ENCODE data around the gene ABI3BP. TPM values are rescaled to one million over a fixed set of nuclear protein-coding genes. Genes with fewer than 3 reads are reported as not detected.

Gene ABI3BP
- total and polyA plus RNA-seq, 2 experiments from 2014 or later: 0.42 to 0.57 TPM

DNA sequence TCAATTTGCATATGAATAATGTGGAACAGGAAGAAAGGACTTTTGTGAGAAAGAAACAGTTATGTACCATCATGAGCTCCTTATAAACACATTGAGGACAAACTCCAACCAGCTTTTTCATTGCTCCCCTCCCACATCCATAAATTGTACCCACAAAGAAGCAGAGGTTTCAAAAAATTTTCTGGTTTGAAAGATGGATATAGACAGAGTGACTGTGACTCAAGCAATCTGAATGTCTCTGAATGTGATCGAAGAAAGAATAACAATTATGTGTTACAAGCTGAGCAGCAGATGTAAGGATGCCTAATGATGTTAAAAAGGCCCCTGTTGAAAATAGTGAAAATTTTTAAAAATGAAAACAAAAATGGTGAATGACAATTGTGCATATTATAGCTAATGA lies 156.6 kb downstream of the ABI3BP start:
- Mint-ChIP-seq H3K27me3 (ENCODE audit: insufficient read depth, low read depth, poor library complexity) (peaks cover 5% of the 10 kb centered on the region), H3K4me3 (no peak overlapping the region), H3K36me3 (ENCODE audit: low read depth) (no peaks in the 10 kb centered on the region), H3K27ac (no peak overlapping the region), H3K9me3 (no peaks in the 10 kb centered on the region), H3K4me1 (peaks cover 7% of the 10 kb centered on the region; the same call in 2 of the 3 replicates)
- 0 out of 2 replicates have a peak, but pooled peaks cover 7% of the 10 kb centered on the region for H3K4me1 ChIP-seq (ENCODE audit: insufficient read depth)
- no peak for DNase-seq (ENCODE audit: low spot score)
- H3F3A ChIP-seq (replicated peaks; ENCODE audit: low read depth): no peaks in the 10 kb centered on the region
- H3K27ac ChIP-seq (ENCODE audit: low read depth): no peak overlapping the region
- H3K79me2 ChIP-seq (replicated peaks; ENCODE audit: insufficient read depth): no peaks in the 10 kb centered on the region
- H3K27me3 ChIP-seq (ENCODE audit: insufficient read depth): no peaks in the 10 kb centered on the region
- no peak overlapping the region for H3K4me2 ChIP-seq
- H3K4me3 ChIP-seq: no peak overlapping the region
- ATAC-seq: no peak
- TF ChIP-seq CREB1 (CRISPR knock-in tag; IDR thresholded peaks at IDR 0.05; ENCODE audit: low read depth) (no peak), EZH2phosphoT487 (IDR thresholded peaks at IDR 0.05; ENCODE audit: unreplicated experiment) (no peak), STAT1 (IDR thresholded peaks at IDR 0.05; ENCODE audit: unreplicated experiment) (no peak), JUNB (IDR thresholded peaks at IDR 0.05; ENCODE audit: unreplicated experiment) (no peak), POLR2AphosphoS5 (IDR thresholded peaks at IDR 0.05; ENCODE audit: low read depth) (no peak), NANOG (IDR thresholded peaks at IDR 0.05; ENCODE audit: borderline replicate concordance) (no peak), EZH2 (IDR thresholded peaks at IDR 0.05; ENCODE audit: low read depth, unreplicated experiment) (no peak), ZNF114 (CRISPR knock-in tag; IDR thresholded peaks at IDR 0.05) (no peak), ZNF331 (CRISPR knock-in tag; IDR thresholded peaks at IDR 0.05; ENCODE audit: low read depth) (no peak)
- TF ChIP-seq, protein P1, sequence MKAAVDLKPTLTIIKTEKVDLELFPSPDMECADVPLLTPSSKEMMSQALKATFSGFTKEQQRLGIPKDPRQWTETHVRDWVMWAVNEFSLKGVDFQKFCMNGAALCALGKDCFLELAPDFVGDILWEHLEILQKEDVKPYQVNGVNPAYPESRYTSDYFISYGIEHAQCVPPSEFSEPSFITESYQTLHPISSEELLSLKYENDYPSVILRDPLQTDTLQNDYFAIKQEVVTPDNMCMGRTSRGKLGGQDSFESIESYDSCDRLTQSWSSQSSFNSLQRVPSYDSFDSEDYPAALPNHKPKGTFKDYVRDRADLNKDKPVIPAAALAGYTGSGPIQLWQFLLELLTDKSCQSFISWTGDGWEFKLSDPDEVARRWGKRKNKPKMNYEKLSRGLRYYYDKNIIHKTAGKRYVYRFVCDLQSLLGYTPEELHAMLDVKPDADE (IDR thresholded peaks at IDR 0.05): no peak
- TF ChIP-seq, protein P2, sequence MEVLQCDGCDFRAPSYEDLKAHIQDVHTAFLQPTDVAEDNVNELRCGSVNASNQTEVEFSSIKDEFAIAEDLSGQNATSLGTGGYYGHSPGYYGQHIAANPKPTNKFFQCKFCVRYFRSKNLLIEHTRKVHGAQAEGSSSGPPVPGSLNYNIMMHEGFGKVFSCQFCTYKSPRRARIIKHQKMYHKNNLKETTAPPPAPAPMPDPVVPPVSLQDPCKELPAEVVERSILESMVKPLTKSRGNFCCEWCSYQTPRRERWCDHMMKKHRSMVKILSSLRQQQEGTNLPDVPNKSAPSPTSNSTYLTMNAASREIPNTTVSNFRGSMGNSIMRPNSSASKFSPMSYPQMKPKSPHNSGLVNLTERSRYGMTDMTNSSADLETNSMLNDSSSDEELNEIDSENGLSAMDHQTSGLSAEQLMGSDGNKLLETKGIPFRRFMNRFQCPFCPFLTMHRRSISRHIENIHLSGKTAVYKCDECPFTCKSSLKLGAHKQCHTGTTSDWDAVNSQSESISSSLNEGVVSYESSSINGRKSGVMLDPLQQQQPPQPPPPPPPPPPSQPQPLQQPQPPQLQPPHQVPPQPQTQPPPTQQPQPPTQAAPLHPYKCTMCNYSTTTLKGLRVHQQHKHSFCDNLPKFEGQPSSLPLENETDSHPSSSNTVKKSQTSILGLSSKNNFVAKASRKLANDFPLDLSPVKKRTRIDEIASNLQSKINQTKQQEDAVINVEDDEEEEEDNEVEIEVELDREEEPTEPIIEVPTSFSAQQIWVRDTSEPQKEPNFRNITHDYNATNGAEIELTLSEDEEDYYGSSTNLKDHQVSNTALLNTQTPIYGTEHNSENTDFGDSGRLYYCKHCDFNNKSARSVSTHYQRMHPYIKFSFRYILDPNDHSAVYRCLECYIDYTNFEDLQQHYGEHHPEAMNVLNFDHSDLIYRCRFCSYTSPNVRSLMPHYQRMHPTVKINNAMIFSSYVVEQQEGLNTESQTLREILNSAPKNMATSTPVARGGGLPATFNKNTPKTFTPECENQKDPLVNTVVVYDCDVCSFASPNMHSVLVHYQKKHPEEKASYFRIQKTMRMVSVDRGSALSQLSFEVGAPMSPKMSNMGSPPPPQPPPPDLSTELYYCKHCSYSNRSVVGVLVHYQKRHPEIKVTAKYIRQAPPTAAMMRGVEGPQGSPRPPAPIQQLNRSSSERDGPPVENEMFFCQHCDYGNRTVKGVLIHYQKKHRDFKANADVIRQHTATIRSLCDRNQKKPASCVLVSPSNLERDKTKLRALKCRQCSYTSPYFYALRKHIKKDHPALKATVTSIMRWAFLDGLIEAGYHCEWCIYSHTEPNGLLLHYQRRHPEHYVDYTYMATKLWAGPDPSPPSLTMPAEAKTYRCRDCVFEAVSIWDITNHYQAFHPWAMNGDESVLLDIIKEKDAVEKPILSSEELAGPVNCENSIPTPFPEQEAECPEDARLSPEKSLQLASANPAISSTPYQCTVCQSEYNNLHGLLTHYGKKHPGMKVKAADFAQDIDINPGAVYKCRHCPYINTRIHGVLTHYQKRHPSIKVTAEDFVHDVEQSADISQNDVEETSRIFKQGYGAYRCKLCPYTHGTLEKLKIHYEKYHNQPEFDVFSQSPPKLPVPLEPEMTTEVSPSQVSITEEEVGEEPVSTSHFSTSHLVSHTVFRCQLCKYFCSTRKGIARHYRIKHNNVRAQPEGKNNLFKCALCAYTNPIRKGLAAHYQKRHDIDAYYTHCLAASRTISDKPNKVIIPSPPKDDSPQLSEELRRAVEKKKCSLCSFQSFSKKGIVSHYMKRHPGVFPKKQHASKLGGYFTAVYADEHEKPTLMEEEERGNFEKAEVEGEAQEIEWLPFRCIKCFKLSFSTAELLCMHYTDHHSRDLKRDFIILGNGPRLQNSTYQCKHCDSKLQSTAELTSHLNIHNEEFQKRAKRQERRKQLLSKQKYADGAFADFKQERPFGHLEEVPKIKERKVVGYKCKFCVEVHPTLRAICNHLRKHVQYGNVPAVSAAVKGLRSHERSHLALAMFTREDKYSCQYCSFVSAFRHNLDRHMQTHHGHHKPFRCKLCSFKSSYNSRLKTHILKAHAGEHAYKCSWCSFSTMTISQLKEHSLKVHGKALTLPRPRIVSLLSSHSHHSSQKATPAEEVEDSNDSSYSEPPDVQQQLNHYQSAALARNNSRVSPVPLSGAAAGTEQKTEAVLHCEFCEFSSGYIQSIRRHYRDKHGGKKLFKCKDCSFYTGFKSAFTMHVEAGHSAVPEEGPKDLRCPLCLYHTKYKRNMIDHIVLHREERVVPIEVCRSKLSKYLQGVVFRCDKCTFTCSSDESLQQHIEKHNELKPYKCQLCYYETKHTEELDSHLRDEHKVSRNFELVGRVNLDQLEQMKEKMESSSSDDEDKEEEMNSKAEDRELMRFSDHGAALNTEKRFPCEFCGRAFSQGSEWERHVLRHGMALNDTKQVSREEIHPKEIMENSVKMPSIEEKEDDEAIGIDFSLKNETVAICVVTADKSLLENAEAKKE (CRISPR knock-in tag; IDR thresholded peaks at IDR 0.05): no peak
- TF ChIP-seq, protein P3, sequence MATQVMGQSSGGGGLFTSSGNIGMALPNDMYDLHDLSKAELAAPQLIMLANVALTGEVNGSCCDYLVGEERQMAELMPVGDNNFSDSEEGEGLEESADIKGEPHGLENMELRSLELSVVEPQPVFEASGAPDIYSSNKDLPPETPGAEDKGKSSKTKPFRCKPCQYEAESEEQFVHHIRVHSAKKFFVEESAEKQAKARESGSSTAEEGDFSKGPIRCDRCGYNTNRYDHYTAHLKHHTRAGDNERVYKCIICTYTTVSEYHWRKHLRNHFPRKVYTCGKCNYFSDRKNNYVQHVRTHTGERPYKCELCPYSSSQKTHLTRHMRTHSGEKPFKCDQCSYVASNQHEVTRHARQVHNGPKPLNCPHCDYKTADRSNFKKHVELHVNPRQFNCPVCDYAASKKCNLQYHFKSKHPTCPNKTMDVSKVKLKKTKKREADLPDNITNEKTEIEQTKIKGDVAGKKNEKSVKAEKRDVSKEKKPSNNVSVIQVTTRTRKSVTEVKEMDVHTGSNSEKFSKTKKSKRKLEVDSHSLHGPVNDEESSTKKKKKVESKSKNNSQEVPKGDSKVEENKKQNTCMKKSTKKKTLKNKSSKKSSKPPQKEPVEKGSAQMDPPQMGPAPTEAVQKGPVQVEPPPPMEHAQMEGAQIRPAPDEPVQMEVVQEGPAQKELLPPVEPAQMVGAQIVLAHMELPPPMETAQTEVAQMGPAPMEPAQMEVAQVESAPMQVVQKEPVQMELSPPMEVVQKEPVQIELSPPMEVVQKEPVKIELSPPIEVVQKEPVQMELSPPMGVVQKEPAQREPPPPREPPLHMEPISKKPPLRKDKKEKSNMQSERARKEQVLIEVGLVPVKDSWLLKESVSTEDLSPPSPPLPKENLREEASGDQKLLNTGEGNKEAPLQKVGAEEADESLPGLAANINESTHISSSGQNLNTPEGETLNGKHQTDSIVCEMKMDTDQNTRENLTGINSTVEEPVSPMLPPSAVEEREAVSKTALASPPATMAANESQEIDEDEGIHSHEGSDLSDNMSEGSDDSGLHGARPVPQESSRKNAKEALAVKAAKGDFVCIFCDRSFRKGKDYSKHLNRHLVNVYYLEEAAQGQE (IDR thresholded peaks at IDR 0.05; ENCODE audit: unreplicated experiment): no peak
- no peaks in the 10 kb centered on the region for H3K36me3 ChIP-seq (ENCODE audit: insufficient read depth)
- H3K9me2 ChIP-seq (ENCODE audit: insufficient read depth): no peaks in the 10 kb centered on the region
- H4K20me1 ChIP-seq (replicated peaks; ENCODE audit: insufficient read depth): no peaks in the 10 kb centered on the region
- no peak overlapping the region for H2AFZ ChIP-seq

Data from GM23338 (cell line).